Colonic mucosa (tissue), 4 donors: Measurements from ENCODE around the gene SUPT3H. TPM values are rescaled to one million over a fixed set of nuclear protein-coding genes. Genes with fewer than 3 reads are reported as not detected.

Experiments used
- DNase-seq: peaks from one replicate; pipeline ENCODE4 v3.0.0-alpha.2; 2020
- H3K27ac ChIP-seq: fragments of 200-600 bp; one replicate; pipeline ENCODE4 v1.8.0; 2021
- H3K27me3 ChIP-seq: fragments of 200-600 bp; one replicate; pipeline ENCODE4 v1.8.0; 2021
- H3K36me3 ChIP-seq: fragments of 200-600 bp; one replicate; pipeline ENCODE4 v1.8.0; 2021
- H3K4me1 ChIP-seq: fragments of 200-600 bp; one replicate; pipeline ENCODE4 v1.8.0; 2021; ENCODE audit warnings: mild to moderate bottlenecking
- H3K4me3 ChIP-seq: fragments of 200-600 bp; one replicate; pipeline ENCODE4 v1.8.0; 2021
- H3K9ac ChIP-seq, 2 donors: one replicate each; pipeline ENCODE4 v1.7.0; 2013; ENCODE audit warnings: control low read depth in 2 of 2, low read depth in 2 of 2, low read length in 2 of 2
- H3K9me3 ChIP-seq: fragments of 200-600 bp; one replicate; pipeline ENCODE4 v1.8.0; 2021
- CTCF ChIP-seq: fragments of 200-600 bp; IDR thresholded peaks from one replicate; pipeline ENCODE4 v1.8.0; 2022; ENCODE audit warnings: antibody characterized with exemption, mild to moderate bottlenecking
- intact Hi-C: fragments of 100-400 bp; cut with DNase I; formaldehyde crosslinking; loops from one replicate; pipeline ENCODE4 v1.14.1; 2022
- total RNA-seq, 2 donors: library from RNA; stranded (reverse); fragmentation: NEBNext Ultra II Directional in 1 of 2; extraction: Animal tissue kit (Norgen Biotek cat#: 25700) in 1 of 2; gene quantifications; one replicate each; pipeline ENCODE4 v1.2.1, GENCODE V29; 2021
- donor health status: healthy.
- donor health status: DM: no; HTN: no; CAD: no.
- donor health status: DM: no; HTN: no; CAD: no.

Gene SUPT3H
- total RNA-seq, 2 donors from 2014 or later, result 3.4 to 4.1 TPM

- DNase-seq, result no peak
- TF ChIP-seq CTCF, result no peak
- no peaks in the 10 kb centered on the region for H3K27me3 ChIP-seq
- H3K9me3 ChIP-seq, result no peaks in the 10 kb centered on the region
- H3K4me1 ChIP-seq, result no peaks in the 10 kb centered on the region
- intact Hi-C loops, result no loop called here
- H3K9ac ChIP-seq, result no peak overlapping the region
- no peak overlapping the region for H3K4me3 ChIP-seq
- no peaks in the 10 kb centered on the region for H3K36me3 ChIP-seq
- no peak overlapping the region for H3K27ac ChIP-seq
These were observed 260.9 kb downstream of the SUPT3H start for GRCh38 chr6:45116714-45117410.

DNA sequence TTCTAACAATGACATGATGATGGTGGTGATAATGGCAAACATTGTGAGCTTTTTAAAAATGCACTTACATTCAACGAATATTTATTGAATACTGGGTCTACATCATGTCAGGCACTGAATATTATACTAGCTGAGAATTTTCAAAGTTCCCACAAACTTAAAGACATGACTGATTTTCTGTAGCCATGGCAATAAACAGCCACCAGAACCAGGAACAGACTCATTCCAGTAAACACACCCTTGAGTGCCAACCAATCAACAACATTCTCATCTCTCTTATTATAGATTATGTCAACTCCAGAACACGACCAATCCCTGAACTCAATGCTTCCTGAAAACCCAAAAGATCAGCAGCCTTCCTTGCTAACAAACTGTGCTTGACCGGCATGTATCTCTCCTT is 262.0 kb downstream of the SUPT3H start:
- H3K27ac ChIP-seq, result no peak overlapping the region
- no peaks in the 10 kb centered on the region for H3K27me3 ChIP-seq
- H3K9me3 ChIP-seq, result no peaks in the 10 kb centered on the region
- no peaks in the 10 kb centered on the region for H3K4me1 ChIP-seq
- no peak for TF ChIP-seq CTCF
- no peak for DNase-seq
- no peak overlapping the region for H3K9ac ChIP-seq
- intact Hi-C loops, result no loop called here
- no peaks in the 10 kb centered on the region for H3K36me3 ChIP-seq
- H3K4me3 ChIP-seq, result no peak overlapping the region

GRCh38 chr6:45112711-45113110 is 265.0 kb downstream of the SUPT3H start:
- Histone ChIP-seq H3K36me3 (no peaks in the 10 kb centered on the region), H3K4me3 (no peak overlapping the region), H3K9me3 (no peaks in the 10 kb centered on the region), H3K9ac (no peak overlapping the region), H3K27ac (no peak overlapping the region), H3K27me3 (no peaks in the 10 kb centered on the region), H3K4me1 (no peaks in the 10 kb centered on the region)
- no peak for DNase-seq
- TF ChIP-seq CTCF, result no peak
- intact Hi-C loops, result no loop called here

GRCh38 chr6:45109551-45109950 is 268.2 kb downstream of the SUPT3H start:
- Histone ChIP-seq H3K9ac (no peak overlapping the region), H3K36me3 (no peaks in the 10 kb centered on the region), H3K27me3 (no peaks in the 10 kb centered on the region), H3K9me3 (no peaks in the 10 kb centered on the region), H3K4me3 (no peak overlapping the region), H3K27ac (no peak overlapping the region), H3K4me1 (no peaks in the 10 kb centered on the region)
- TF ChIP-seq CTCF, result no peak
- no peak for DNase-seq
- intact Hi-C loops, result no loop called here

DNA sequence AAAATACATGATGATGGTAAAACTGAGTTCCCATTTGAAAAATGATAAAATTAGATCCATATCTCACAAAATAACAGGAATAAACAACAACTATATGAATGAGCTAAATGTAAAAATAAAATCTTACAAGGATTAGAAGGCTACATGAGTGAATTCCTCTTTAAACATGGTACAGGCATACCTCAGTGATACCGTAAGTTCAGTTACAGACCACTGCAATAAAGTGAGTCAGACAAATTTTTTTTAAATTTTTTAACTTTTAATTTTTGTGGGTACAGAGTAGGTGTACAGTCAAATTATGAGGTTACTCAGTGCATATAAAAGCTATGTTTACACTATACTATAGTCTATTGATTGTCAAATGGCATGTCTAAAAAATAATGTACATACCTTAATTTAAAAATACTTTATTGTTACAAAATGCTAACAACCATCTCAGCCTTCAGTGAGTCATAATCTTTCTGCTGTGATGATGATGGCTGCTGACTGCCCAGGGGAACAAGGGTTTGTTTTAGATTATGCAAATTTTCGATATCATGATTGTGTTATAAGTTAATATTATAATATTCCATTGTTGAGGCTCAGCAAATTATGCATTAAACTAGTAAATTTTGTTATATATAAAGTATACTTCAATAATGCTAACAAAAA is 272.4 kb downstream of the SUPT3H start:
- Histone ChIP-seq H3K9ac (no peak overlapping the region), H3K36me3 (no peaks in the 10 kb centered on the region), H3K4me3 (no peak overlapping the region), H3K9me3 (no peaks in the 10 kb centered on the region), H3K27me3 (no peaks in the 10 kb centered on the region), H3K27ac (no peak overlapping the region), H3K4me1 (no peaks in the 10 kb centered on the region)
- intact Hi-C loops, result no loop called here
- no peak for TF ChIP-seq CTCF
- no peak for DNase-seq
